CD14-positive monocyte (primary cell): ENCODE results near the gene GEMIN7. TPM values are rescaled to one million over a fixed set of nuclear protein-coding genes. Genes with fewer than 3 reads are reported as not detected.
A peak's percentile ranks its signal among the peaks of the same experiment; 100 is the strongest.

Source experiments
- DNase-seq, 3 donors: peaks; one replicate each; pipeline ENCODE4 v3.0.0-alpha.2; 2011 to 2022
- H2AFZ ChIP-seq: 2 replicates; pipeline ENCODE4 v1.6.0; 2012; ENCODE audit warnings: mild to moderate bottlenecking, low read depth, low read length, inconsistent platforms; ENCODE audit not compliant: insufficient read depth, poor library complexity, severe bottlenecking
- H3K27ac ChIP-seq, 2 donors: 1 replicate in 1 of 2; 2 replicates in 1 of 2; pipeline ENCODE4 v1.5.1; 2012 to 2013; ENCODE audit warnings: low read length in 2 of 2, control low read depth in 1 of 2, inconsistent platforms in 1 of 2, low read depth in 1 of 2, mild to moderate bottlenecking in 1 of 2
- H3K27me3 ChIP-seq, 2 donors: one replicate each; pipeline versions ENCODE4 v1.6.0 to v1.6.1; 2011 to 2013; ENCODE audit warnings: low read length in 2 of 2; ENCODE audit not compliant: control insufficient read depth in 2 of 2, insufficient read depth in 2 of 2
- H3K36me3 ChIP-seq, 2 donors: replicated peaks in 1 of 2; 1 replicate in 1 of 2; 2 replicates in 1 of 2; pipeline versions ENCODE4 v1.5.1 to v1.6.1; 2012 to 2013; ENCODE audit warnings: low read length in 2 of 2, control low read depth in 1 of 2, inconsistent platforms in 1 of 2, mild to moderate bottlenecking in 1 of 2; ENCODE audit not compliant: insufficient read depth in 2 of 2, control insufficient read depth in 1 of 2
- H3K4me1 ChIP-seq, 2 donors: 1 replicate in 1 of 2; 2 replicates in 1 of 2; pipeline versions ENCODE4 v1.5.1 to v1.6.1; 2012 to 2013; ENCODE audit warnings: low read length in 2 of 2, control low read depth in 1 of 2, inconsistent platforms in 1 of 2, mild to moderate bottlenecking in 1 of 2, moderate library complexity in 1 of 2; ENCODE audit not compliant: insufficient read depth in 2 of 2, control insufficient read depth in 1 of 2
- H3K4me2 ChIP-seq: replicated peaks from 2 replicates; pipeline ENCODE3; 2012; ENCODE audit warnings: low read length, moderate library complexity, mild to moderate bottlenecking; ENCODE audit not compliant: poor library complexity, severe bottlenecking; ENCODE audit errors: extremely low read depth
- H3K4me3 ChIP-seq, 3 experiments: fragments of 200-600 bp in 1 of 3; sonication (generic) in 1 of 3; replicated peaks in 1 of 3; 1 replicate in 2 of 3; 2 replicates in 1 of 3; pipeline ENCODE4 v1.5.1; 2011 to 2013; ENCODE audit warnings: low read length in 3 of 3, mild to moderate bottlenecking in 3 of 3, control low read depth in 2 of 3, low read depth in 2 of 3, inconsistent platforms in 1 of 3, moderate library complexity in 1 of 3
- H3K79me2 ChIP-seq: 2 replicates; pipeline ENCODE4 v1.6.0; 2012; ENCODE audit warnings: mild to moderate bottlenecking, control low read depth, inconsistent platforms, low read length, moderate library complexity; ENCODE audit not compliant: insufficient read depth
- H3K9ac ChIP-seq: 2 replicates; pipeline ENCODE4 v1.6.0; 2017; ENCODE audit warnings: low read length, mild to moderate bottlenecking; ENCODE audit not compliant: insufficient read depth, poor library complexity, severe bottlenecking
- H3K9me3 ChIP-seq, 2 donors: replicated peaks in 1 of 2; 1 replicate in 1 of 2; 2 replicates in 1 of 2; pipeline versions ENCODE4 v1.5.1 to v1.6.1; 2012 to 2013; ENCODE audit warnings: low read length in 2 of 2, control low read depth in 1 of 2; ENCODE audit not compliant: control insufficient read depth in 1 of 2, insufficient read depth in 1 of 2
- H4K20me1 ChIP-seq: 2 replicates; pipeline ENCODE4 v1.6.0; 2012; ENCODE audit warnings: mild to moderate bottlenecking, low read length, control low read depth, moderate library complexity; ENCODE audit not compliant: insufficient read depth
- H3K27ac Mint-ChIP-seq, 7 donors: one replicate each; pipeline ENCODE4 v1.8.0; 2020; ENCODE audit warnings: mild to moderate bottlenecking in 7 of 7, mixed read lengths in 7 of 7, moderate library complexity in 6 of 7, inconsistent platforms in 2 of 7
- H3K27me3 Mint-ChIP-seq, 3 donors: one replicate each; pipeline ENCODE4 v1.8.0; 2021 to 2022; ENCODE audit warnings: low read depth in 3 of 3, mild to moderate bottlenecking in 3 of 3, mixed read lengths in 3 of 3, moderate library complexity in 3 of 3, inconsistent platforms in 1 of 3
- H3K36me3 Mint-ChIP-seq, 2 donors: one replicate each; pipeline ENCODE4 v1.8.0; 2020; ENCODE audit warnings: mixed read lengths in 2 of 2, inconsistent platforms in 1 of 2, mild to moderate bottlenecking in 1 of 2
- H3K4me1 Mint-ChIP-seq: one replicate; pipeline ENCODE4 v1.8.0; 2020; ENCODE audit warnings: mild to moderate bottlenecking, mixed read lengths
- H3K4me3 Mint-ChIP-seq, 2 donors: one replicate each; pipeline ENCODE4 v1.8.0; 2020; ENCODE audit warnings: mild to moderate bottlenecking in 2 of 2, mixed read lengths in 2 of 2, moderate library complexity in 1 of 2
- H3K9me3 Mint-ChIP-seq, 7 donors: one replicate each; pipeline ENCODE4 v1.8.0; 2020 to 2022; ENCODE audit warnings: mixed read lengths in 7 of 7, mild to moderate bottlenecking in 6 of 7, moderate library complexity in 6 of 7, inconsistent platforms in 2 of 7
- CTCF ChIP-seq: fragments of 200-600 bp; IDR thresholded peaks from one replicate; pipeline ENCODE4 v1.8.0; 2022; ENCODE audit warnings: antibody characterized with exemption, mild to moderate bottlenecking
- WGBS: methylation state at CpG from one replicate; pipeline ENCODE4 v1.1.5; 2013; ENCODE audit warnings: missing lambda C conversion rate; ENCODE audit not compliant: insufficient coverage; 5-methylcytosine and 5-hydroxymethylcytosine counted together
- intact Hi-C, 2 donors: fragments of 100-400 bp; cut with micrococcal nuclease; formaldehyde crosslinking; loops; one replicate each; pipeline versions ENCODE4 v1.15.0 to v1.15.1; 2023
- polyA plus RNA-seq, 3 donors: library from polyadenylated mRNA; depleted of rRNA in 1 of 3; unstranded in 2 of 3; stranded (reverse) in 1 of 3; fragments of 300-500 nt in 2 of 3; fragments of >200 nt in 1 of 3; fragmentation: Illumina TruSeq in 2 of 3; gene quantifications; 1 replicate in 2 of 3; 2 replicates in 1 of 3; pipeline ENCODE4 v1.2.3, GENCODE V29; 2012 to 2021

GEMIN7 gene
- polyA plus RNA-seq, 3 donors: 67.6 to 83.4 (median 78.4) TPM

GRCh38 chr19:45091031-45091923, 12.2 kb downstream of the GEMIN7 start:
- intact Hi-C loops: loop anchor here in 1 of 2 donors (1.0 to 5.0 kb wide), 3 partner anchors 16 to 86 kb away; partner anchors contain the start of genes BLOC1S3 and TRAPPC6A
- H3K79me2 ChIP-seq: peaks cover 38% of the 10 kb centered on the region

More at GRCh38 chr19:45091031-45091923, 12.2 kb downstream of the GEMIN7 start:
- peak overlapping the region; percentile 93 for H2AFZ ChIP-seq
- Mint-ChIP-seq H3K4me3 (peak overlapping the region; percentile 87 to 99), H3K27me3 (peaks cover 0 to 3% (median 0%) of the 10 kb centered on the region in 3 donors), H3K9me3 (no peaks in the 10 kb centered on the region), H3K27ac (peak overlapping the region; percentile 97 to 100 (median 100)), H3K4me1 (peaks cover 52% of the 10 kb centered on the region), H3K36me3 (peaks cover 5 to 23% of the 10 kb centered on the region in 2 donors)
- peak overlapping the region; percentile 72 to 96 for H3K27ac ChIP-seq
- H3K36me3 ChIP-seq: peaks cover 6 to 11% of the 10 kb centered on the region in 2 donors
- no peak for TF ChIP-seq CTCF
- peak overlapping the region; percentile 87 for H3K9ac ChIP-seq
- WGBS: 35% methylated on average over 51 of the region's 64 CpGs
- H3K4me3 ChIP-seq: peak overlapping the region; percentile 66 to 96 (median 80)
- peaks cover 31 to 43% of the 10 kb centered on the region in 2 donors for H3K4me1 ChIP-seq
- H3K27me3 ChIP-seq: no peaks in the 10 kb centered on the region
- peaks cover 37% of the 10 kb centered on the region for H4K20me1 ChIP-seq
- peak overlapping the region; percentile 100 for H3K4me2 ChIP-seq
- DNase-seq: peak; percentile 98 to 99 (median 99)
- no peaks in the 10 kb centered on the region for H3K9me3 ChIP-seq
